HFFc6 (cell line): ENCODE data around the gene ACAD10. TPM values are rescaled to one million over a fixed set of nuclear protein-coding genes. Genes with fewer than 3 reads are reported as not detected.

ENCODE experiments used
- DNase-seq: peaks from one replicate; pipeline ENCODE4 v3.0.0-alpha.2; 2018
- H3K27ac Mint-ChIP-seq: 2 replicates; pipeline ENCODE4 v1.8.0; 2020; ENCODE audit warnings: mild to moderate bottlenecking, mixed read lengths
- H3K27me3 Mint-ChIP-seq: 2 replicates; pipeline ENCODE4 v1.8.0; 2021; ENCODE audit warnings: mild to moderate bottlenecking, moderate library complexity, mixed read lengths; ENCODE audit not compliant: insufficient read depth
- H3K36me3 Mint-ChIP-seq: 2 replicates; pipeline ENCODE4 v1.8.0; 2021; ENCODE audit warnings: low read depth, mixed read lengths
- H3K4me1 Mint-ChIP-seq: 2 replicates; pipeline ENCODE4 v1.8.0; 2020; ENCODE audit warnings: low read depth, mixed read lengths
- H3K4me3 Mint-ChIP-seq: 2 replicates; pipeline ENCODE4 v1.8.0; 2020; ENCODE audit warnings: mild to moderate bottlenecking, moderate library complexity, mixed read lengths
- H3K9me3 Mint-ChIP-seq: 2 replicates; pipeline ENCODE4 v1.8.0; 2020; ENCODE audit warnings: mild to moderate bottlenecking, mixed read lengths
- CTCF ChIP-seq: fragments of 200-600 bp; sonication (generic); IDR thresholded peaks from 2 replicates; pipeline ENCODE4 v1.5.0; 2021; ENCODE audit warnings: antibody characterized with exemption, mild to moderate bottlenecking
- total RNA-seq, 6 experiments: library from RNA; stranded (reverse); fragmentation: NEBNext Ultra II Directional; extraction: Animal tissue kit (Norgen Biotek cat#: 25700); gene quantifications; 2 replicates in 1 of 6; 3 replicates in 5 of 6; pipeline ENCODE4 v1.2.3, GENCODE V29; 2021

Gene ACAD10
- total RNA-seq, 6 experiments from 2014 or later = 12.8 to 18.4 (median 17.8) TPM

- peak within 1 kb of the TSS; percentile 85 for H3K27ac Mint-ChIP-seq
- H3K4me3 Mint-ChIP-seq = peak within 1 kb of the TSS; percentile 96
- H3K36me3 Mint-ChIP-seq = no peaks in the 10 kb centered on the region
- H3K4me1 Mint-ChIP-seq = peaks cover 21% of the 10 kb centered on the region
- no peaks in the 10 kb centered on the region for H3K9me3 Mint-ChIP-seq
- H3K27me3 Mint-ChIP-seq = no peaks in the 10 kb centered on the region; the same call in 1 of the 2 replicates
- no peak for DNase-seq
- peak; percentile 14; the same call in 1 of the 2 replicates for TF ChIP-seq CTCF
These were observed 80.9 kb downstream of the ACAD10 start, which contains the start of gene ALDH2 for GRCh38 chr12:111766608-111767361. Gene ALDH2 (plus strand): TSS chr12:111766933. CDS start chr12:111766983, 50 bp downstream.

GRCh38 chr12:111767362-111768158, 81.7 kb downstream of the ACAD10 start:
- peak; percentile 20 for DNase-seq
- Mint-ChIP-seq H3K27ac (peak overlapping the region; percentile 85), H3K4me3 (peak overlapping the region; percentile 96), H3K4me1 (peaks cover 21% of the 10 kb centered on the region), H3K9me3 (no peaks in the 10 kb centered on the region), H3K36me3 (no peaks in the 10 kb centered on the region), H3K27me3 (no peaks in the 10 kb centered on the region; the same call in 1 of the 2 replicates)
- no peak for TF ChIP-seq CTCF

GRCh38 chr12:111768159-111768895, 82.5 kb downstream of the ACAD10 start:
- no peaks in the 10 kb centered on the region for H3K9me3 Mint-ChIP-seq
- no peak for TF ChIP-seq CTCF
- H3K4me1 Mint-ChIP-seq = peaks cover 21% of the 10 kb centered on the region
- H3K36me3 Mint-ChIP-seq = no peaks in the 10 kb centered on the region
- H3K4me3 Mint-ChIP-seq = peak overlapping the region; percentile 96
- DNase-seq = no peak
- peak overlapping the region; percentile 31; the same call in 1 of the 2 replicates for H3K27ac Mint-ChIP-seq
- no peaks in the 10 kb centered on the region; the same call in 1 of the 2 replicates for H3K27me3 Mint-ChIP-seq

- Mint-ChIP-seq H3K9me3 (no peaks in the 10 kb centered on the region), H3K27ac (no peak overlapping the region), H3K4me3 (no peak overlapping the region), H3K4me1 (peaks cover 32% of the 10 kb centered on the region), H3K27me3 (no peaks in the 10 kb centered on the region; the same call in 1 of the 2 replicates), H3K36me3 (no peaks in the 10 kb centered on the region)
- no peak for TF ChIP-seq CTCF
- DNase-seq = no peak
These were observed 83.7 kb downstream of the ACAD10 start for GRCh38 chr12:111769599-111769998.
